Measurements from ENCODE around the gene GDPGP1. TPM values are rescaled to one million over a fixed set of nuclear protein-coding genes. Genes with fewer than 3 reads are reported as not detected.

GDPGP1 gene
- total RNA-seq, 1 experiment from 2014 or later = 5.9 TPM

GRCh38 chr15:90203922-90204321, 30.1 kb upstream of the GDPGP1 start:
- no peak for DNase-seq (ENCODE audit: low read depth)

- DNase-seq (ENCODE audit: low read depth) = no peak
Observed at GRCh38 chr15:90205050-90205848, 28.8 kb upstream of the GDPGP1 start.

- no peak for DNase-seq (ENCODE audit: low read depth)
Observed at GRCh38 chr15:90205886-90206285, 28.1 kb upstream of the GDPGP1 start.

- DNase-seq (ENCODE audit: low read depth) = no peak
Observed at GRCh38 chr15:90207252-90207651, 26.8 kb upstream of the GDPGP1 start.

- DNase-seq (ENCODE audit: low read depth) = no peak
Observed at GRCh38 chr15:90208356-90208755, 25.7 kb upstream of the GDPGP1 start.

- no peak for DNase-seq (ENCODE audit: low read depth)
Observed at GRCh38 chr15:90209591-90209990, 24.4 kb upstream of the GDPGP1 start.

- no peak for DNase-seq (ENCODE audit: low read depth)
Observed at GRCh38 chr15:90210593-90210992, 23.4 kb upstream of the GDPGP1 start.

GRCh38 chr15:90211009-90211408, 23.0 kb upstream of the GDPGP1 start:
- DNase-seq (ENCODE audit: low read depth) = no peak

GRCh38 chr15:90211440-90212143, 22.4 kb upstream of the GDPGP1 start:
- peak; percentile 84 for DNase-seq (ENCODE audit: low read depth)

- peak; percentile 69 for DNase-seq (ENCODE audit: low read depth)
Observed at GRCh38 chr15:90212221-90213098, 21.5 kb upstream of the GDPGP1 start.

- DNase-seq (ENCODE audit: low read depth) = no peak
Observed at GRCh38 chr15:90213122-90213817, 20.7 kb upstream of the GDPGP1 start.

- DNase-seq (ENCODE audit: low read depth) = no peak
Observed at GRCh38 chr15:90213818-90214204, 20.2 kb upstream of the GDPGP1 start.

- DNase-seq (ENCODE audit: low read depth) = peak; percentile 36
Observed at GRCh38 chr15:90214553-90215196, 19.3 kb upstream of the GDPGP1 start.

- DNase-seq (ENCODE audit: low read depth) = no peak
Observed at GRCh38 chr15:90217671-90218394, 16.2 kb upstream of the GDPGP1 start.

- DNase-seq (ENCODE audit: low read depth) = no peak
Observed at GRCh38 chr15:90219421-90220141, 14.4 kb upstream of the GDPGP1 start.

GRCh38 chr15:90221246-90221900, 12.6 kb upstream of the GDPGP1 start:
- DNase-seq (ENCODE audit: low read depth) = peak; percentile 70

- no peak for DNase-seq (ENCODE audit: low read depth)
Observed at GRCh38 chr15:90222547-90222946, 11.5 kb upstream of the GDPGP1 start.

GRCh38 chr15:90223441-90224165, 10.4 kb upstream of the GDPGP1 start:
- no peak for DNase-seq (ENCODE audit: low read depth)

- DNase-seq (ENCODE audit: low read depth) = no peak
Observed at GRCh38 chr15:90225047-90225446, 9.0 kb upstream of the GDPGP1 start.

Data from RPMI7951 (cell line).